ENCODE data around the gene HOXA6.

HOXA6 gene

GRCh38 chr7:27115221-27116026 lies 32.1 kb downstream of the HOXA6 start:
- DNase-seq (no peak), ATAC-seq (ENCODE audit: insufficient read depth, low read depth) (no peak)
- TF ChIP-seq CTCF (IDR thresholded peaks at IDR 0.05; ENCODE audit: borderline replicate concordance, extremely low read depth, low read length, poor library complexity, severe bottlenecking) (no peak), EZH2 (IDR thresholded peaks at IDR 0.05; ENCODE audit: borderline replicate concordance, low read depth, low read length, severe bottlenecking) (no peak)
- H4K20me1 ChIP-seq (ENCODE audit: insufficient read depth, low read length) = no peaks in the 10 kb centered on the region
- no peaks in the 10 kb centered on the region for H3K36me3 ChIP-seq (ENCODE audit: insufficient read depth, low read length)
- no peaks in the 10 kb centered on the region for H3K4me1 ChIP-seq (ENCODE audit: insufficient read depth, low read length)
- no peaks in the 10 kb centered on the region for H3K79me2 ChIP-seq (ENCODE audit: insufficient read depth, low read length)
- H2AFZ ChIP-seq (ENCODE audit: low read depth, low read length) = no peak overlapping the region
- no peak overlapping the region for H3K4me2 ChIP-seq (ENCODE audit: insufficient read depth, low read length)
- H3K9me3 ChIP-seq (ENCODE audit: insufficient read depth, low read length, severe bottlenecking) = no peaks in the 10 kb centered on the region
- no peak overlapping the region for H3K9ac ChIP-seq (ENCODE audit: low read depth, low read length)
- H3K27me3 ChIP-seq (ENCODE audit: insufficient read depth, low read length, poor library complexity) = no peaks in the 10 kb centered on the region
- no peak overlapping the region for H3K27ac ChIP-seq (ENCODE audit: low read length)
- no peak overlapping the region for H3K4me3 ChIP-seq (ENCODE audit: low read depth in 1 of 2, low read length in 2 of 2)

- H3K36me3 ChIP-seq (ENCODE audit: insufficient read depth, low read length) = no peaks in the 10 kb centered on the region
- no peak for TF ChIP-seq EZH2 (IDR thresholded peaks at IDR 0.05; ENCODE audit: borderline replicate concordance, low read depth, low read length, severe bottlenecking)
- TF ChIP-seq CTCF (IDR thresholded peaks at IDR 0.05; ENCODE audit: borderline replicate concordance, extremely low read depth, low read length, poor library complexity, severe bottlenecking) = no peak
- ATAC-seq (ENCODE audit: insufficient read depth, low read depth) = no peak
- H3K4me1 ChIP-seq (ENCODE audit: insufficient read depth, low read length) = no peaks in the 10 kb centered on the region
- H3K4me2 ChIP-seq (ENCODE audit: insufficient read depth, low read length) = no peak overlapping the region
- no peaks in the 10 kb centered on the region for H3K79me2 ChIP-seq (ENCODE audit: insufficient read depth, low read length)
- no peak overlapping the region for H3K4me3 ChIP-seq (ENCODE audit: low read depth in 1 of 2, low read length in 2 of 2)
- H4K20me1 ChIP-seq (ENCODE audit: insufficient read depth, low read length) = no peaks in the 10 kb centered on the region
- no peak overlapping the region for H3K9ac ChIP-seq (ENCODE audit: low read depth, low read length)
- no peak for DNase-seq
- no peaks in the 10 kb centered on the region for H3K9me3 ChIP-seq (ENCODE audit: insufficient read depth, low read length, severe bottlenecking)
- H2AFZ ChIP-seq (ENCODE audit: low read depth, low read length) = no peak overlapping the region
- H3K27me3 ChIP-seq (ENCODE audit: insufficient read depth, low read length, poor library complexity) = no peaks in the 10 kb centered on the region
- H3K27ac ChIP-seq (ENCODE audit: low read length) = no peak overlapping the region
Observed at GRCh38 chr7:27114881-27115220, 32.7 kb downstream of the HOXA6 start.

GRCh38 chr7:27113991-27114769 lies 33.4 kb downstream of the HOXA6 start:
- Histone ChIP-seq H3K9ac (ENCODE audit: low read depth, low read length) (no peak overlapping the region), H3K4me2 (ENCODE audit: insufficient read depth, low read length) (no peak overlapping the region), H3K9me3 (ENCODE audit: insufficient read depth, low read length, severe bottlenecking) (no peaks in the 10 kb centered on the region), H3K79me2 (ENCODE audit: insufficient read depth, low read length) (no peaks in the 10 kb centered on the region), H3K27me3 (ENCODE audit: insufficient read depth, low read length, poor library complexity) (no peaks in the 10 kb centered on the region), H3K4me3 (ENCODE audit: low read depth in 1 of 2, low read length in 2 of 2) (no peak overlapping the region), H4K20me1 (ENCODE audit: insufficient read depth, low read length) (no peaks in the 10 kb centered on the region), H2AFZ (ENCODE audit: low read depth, low read length) (no peak overlapping the region), H3K4me1 (ENCODE audit: insufficient read depth, low read length) (no peaks in the 10 kb centered on the region), H3K36me3 (ENCODE audit: insufficient read depth, low read length) (no peaks in the 10 kb centered on the region), H3K27ac (ENCODE audit: low read length) (no peak overlapping the region)
- DNase-seq (no peak), ATAC-seq (ENCODE audit: insufficient read depth, low read depth) (no peak)
- no peak for TF ChIP-seq CTCF (IDR thresholded peaks at IDR 0.05; ENCODE audit: borderline replicate concordance, extremely low read depth, low read length, poor library complexity, severe bottlenecking)

Measured in DND-41 (cell line).